ENCODE measurements around the gene RBM20. TPM values are rescaled to one million over a fixed set of nuclear protein-coding genes. Genes with fewer than 3 reads are reported as not detected.

The RBM20 gene
- polyA plus RNA-seq, 4 donors, result under 0.01 to 0.52 (median 0.36) TPM; not detected in 1

- no peak for FAIRE-seq
- Histone ChIP-seq H3K4me1 (ENCODE audit: control insufficient read depth in 3 of 3, insufficient read depth in 2 of 3, low read depth in 1 of 3, low read length in 2 of 3) (no peaks in the 10 kb centered on the region), H3K27ac (ENCODE audit: low read depth in 1 of 3, low read length in 2 of 3) (no peak overlapping the region), H3K36me3 (ENCODE audit: control insufficient read depth in 3 of 3, insufficient read depth in 2 of 3, low read depth in 1 of 3, low read length in 3 of 3) (no peaks in the 10 kb centered on the region), H3K27me3 (ENCODE audit: control insufficient read depth in 3 of 3, insufficient read depth in 3 of 3, low read length in 3 of 3) (no peaks in the 10 kb centered on the region), H3K4me3 (ENCODE audit: low read depth in 1 of 3, low read length in 3 of 3) (no peak overlapping the region), H3K9me3 (ENCODE audit: control insufficient read depth in 2 of 2, insufficient read depth in 1 of 2, low read depth in 1 of 2, low read length in 1 of 2) (no peaks in the 10 kb centered on the region)
- 75 to 76% (median 75%) methylated on average over 2 of the region's 2 CpGs for WGBS, 3 donors
- no peak for DNase-seq
These were observed 51.4 kb downstream of the RBM20 start for GRCh38 chr10:110695539-110695886.

- WGBS, 3 donors, result 80 to 83% (median 82%) methylated on average over 4 of the region's 4 CpGs
- no peak for FAIRE-seq
- H3K27ac ChIP-seq (ENCODE audit: low read depth in 1 of 3, low read length in 2 of 3), result no peak overlapping the region
These were observed 52.3 kb downstream of the RBM20 start for GRCh38 chr10:110696436-110696835.

GRCh38 chr10:110698340-110698739, 54.2 kb downstream of the RBM20 start:
- WGBS, 3 donors, result 63 to 74% (median 72%) methylated on average over 5 of the region's 5 CpGs
- FAIRE-seq, result no peak
- Histone ChIP-seq H3K4me1 (ENCODE audit: control insufficient read depth in 3 of 3, insufficient read depth in 2 of 3, low read depth in 1 of 3, low read length in 2 of 3) (no peaks in the 10 kb centered on the region), H3K27me3 (ENCODE audit: control insufficient read depth in 3 of 3, insufficient read depth in 3 of 3, low read length in 3 of 3) (no peaks in the 10 kb centered on the region), H3K9me3 (ENCODE audit: control insufficient read depth in 2 of 2, insufficient read depth in 1 of 2, low read depth in 1 of 2, low read length in 1 of 2) (no peaks in the 10 kb centered on the region), H3K27ac (ENCODE audit: low read depth in 1 of 3, low read length in 2 of 3) (no peak overlapping the region), H3K36me3 (ENCODE audit: control insufficient read depth in 3 of 3, insufficient read depth in 2 of 3, low read depth in 1 of 3, low read length in 3 of 3) (no peaks in the 10 kb centered on the region), H3K4me3 (ENCODE audit: low read depth in 1 of 3, low read length in 3 of 3) (no peak overlapping the region)
- no peak for DNase-seq

More at GRCh38 chr10:110696436-110696835, 52.3 kb downstream of the RBM20 start:
- H3K27me3 ChIP-seq (ENCODE audit: control insufficient read depth in 3 of 3, insufficient read depth in 3 of 3, low read length in 3 of 3), result no peaks in the 10 kb centered on the region
- H3K4me3 ChIP-seq (ENCODE audit: low read depth in 1 of 3, low read length in 3 of 3), result no peak overlapping the region
- no peaks in the 10 kb centered on the region for H3K9me3 ChIP-seq (ENCODE audit: control insufficient read depth in 2 of 2, insufficient read depth in 1 of 2, low read depth in 1 of 2, low read length in 1 of 2)
- no peaks in the 10 kb centered on the region for H3K36me3 ChIP-seq (ENCODE audit: control insufficient read depth in 3 of 3, insufficient read depth in 2 of 3, low read depth in 1 of 3, low read length in 3 of 3)
- no peaks in the 10 kb centered on the region for H3K4me1 ChIP-seq (ENCODE audit: control insufficient read depth in 3 of 3, insufficient read depth in 2 of 3, low read depth in 1 of 3, low read length in 2 of 3)
- DNase-seq, result no peak

GRCh38 chr10:110698782-110699201, 54.7 kb downstream of the RBM20 start:
- Histone ChIP-seq H3K9me3 (ENCODE audit: control insufficient read depth in 2 of 2, insufficient read depth in 1 of 2, low read depth in 1 of 2, low read length in 1 of 2) (no peaks in the 10 kb centered on the region), H3K27ac (ENCODE audit: low read depth in 1 of 3, low read length in 2 of 3) (no peak overlapping the region), H3K4me1 (ENCODE audit: control insufficient read depth in 3 of 3, insufficient read depth in 2 of 3, low read depth in 1 of 3, low read length in 2 of 3) (no peaks in the 10 kb centered on the region), H3K36me3 (ENCODE audit: control insufficient read depth in 3 of 3, insufficient read depth in 2 of 3, low read depth in 1 of 3, low read length in 3 of 3) (no peaks in the 10 kb centered on the region), H3K27me3 (ENCODE audit: control insufficient read depth in 3 of 3, insufficient read depth in 3 of 3, low read length in 3 of 3) (no peaks in the 10 kb centered on the region), H3K4me3 (ENCODE audit: low read depth in 1 of 3, low read length in 3 of 3) (no peak overlapping the region)
- FAIRE-seq (no peak), DNase-seq (no peak)
- 84 to 94% (median 89%) methylated on average over 6 of the region's 6 CpGs for WGBS, 3 donors

GRCh38 chr10:110699859-110700468, 55.8 kb downstream of the RBM20 start:
- no peak for DNase-seq
- Histone ChIP-seq H3K36me3 (ENCODE audit: control insufficient read depth in 3 of 3, insufficient read depth in 2 of 3, low read depth in 1 of 3, low read length in 3 of 3) (no peaks in the 10 kb centered on the region), H3K4me1 (ENCODE audit: control insufficient read depth in 3 of 3, insufficient read depth in 2 of 3, low read depth in 1 of 3, low read length in 2 of 3) (no peaks in the 10 kb centered on the region), H3K27me3 (ENCODE audit: control insufficient read depth in 3 of 3, insufficient read depth in 3 of 3, low read length in 3 of 3) (no peaks in the 10 kb centered on the region), H3K4me3 (ENCODE audit: low read depth in 1 of 3, low read length in 3 of 3) (no peak overlapping the region), H3K27ac (ENCODE audit: low read depth in 1 of 3, low read length in 2 of 3) (no peak overlapping the region), H3K9me3 (ENCODE audit: control insufficient read depth in 2 of 2, insufficient read depth in 1 of 2, low read depth in 1 of 2, low read length in 1 of 2) (no peaks in the 10 kb centered on the region)
- WGBS, 3 donors, result 80 to 86% (median 81%) methylated on average over 10 of the region's 10 CpGs
- FAIRE-seq, result no peak

GRCh38 chr10:110700947-110701616, 56.9 kb downstream of the RBM20 start:
- 73 to 81% (median 78%) methylated on average over 10 of the region's 10 CpGs for WGBS, 3 donors
- H3K4me1 ChIP-seq (ENCODE audit: control insufficient read depth in 3 of 3, insufficient read depth in 2 of 3, low read depth in 1 of 3, low read length in 2 of 3), result no peaks in the 10 kb centered on the region
- no peak for DNase-seq
- H3K9me3 ChIP-seq (ENCODE audit: control insufficient read depth in 2 of 2, insufficient read depth in 1 of 2, low read depth in 1 of 2, low read length in 1 of 2), result no peaks in the 10 kb centered on the region
- no peak overlapping the region for H3K27ac ChIP-seq (ENCODE audit: low read depth in 1 of 3, low read length in 2 of 3)
- no peaks in the 10 kb centered on the region for H3K27me3 ChIP-seq (ENCODE audit: control insufficient read depth in 3 of 3, insufficient read depth in 3 of 3, low read length in 3 of 3)
- H3K36me3 ChIP-seq (ENCODE audit: control insufficient read depth in 3 of 3, insufficient read depth in 2 of 3, low read depth in 1 of 3, low read length in 3 of 3), result no peaks in the 10 kb centered on the region
- no peak for FAIRE-seq
- no peak overlapping the region for H3K4me3 ChIP-seq (ENCODE audit: low read depth in 1 of 3, low read length in 3 of 3)

GRCh38 chr10:110701617-110701971, 57.5 kb downstream of the RBM20 start:
- no peak for FAIRE-seq
- 70 to 81% (median 78%) methylated on average over 3 of the region's 3 CpGs for WGBS, 3 donors

GRCh38 chr10:110704070-110704469, 59.9 kb downstream of the RBM20 start:
- H3K4me3 ChIP-seq (ENCODE audit: low read depth in 1 of 3, low read length in 3 of 3), result no peak overlapping the region
- no peaks in the 10 kb centered on the region for H3K27me3 ChIP-seq (ENCODE audit: control insufficient read depth in 3 of 3, insufficient read depth in 3 of 3, low read length in 3 of 3)
- DNase-seq, result no peak
- no peaks in the 10 kb centered on the region for H3K36me3 ChIP-seq (ENCODE audit: control insufficient read depth in 3 of 3, insufficient read depth in 2 of 3, low read depth in 1 of 3, low read length in 3 of 3)
- H3K27ac ChIP-seq (ENCODE audit: low read depth in 1 of 3, low read length in 2 of 3), result no peak overlapping the region
- no peaks in the 10 kb centered on the region for H3K9me3 ChIP-seq (ENCODE audit: control insufficient read depth in 2 of 2, insufficient read depth in 1 of 2, low read depth in 1 of 2, low read length in 1 of 2)
- H3K4me1 ChIP-seq (ENCODE audit: control insufficient read depth in 3 of 3, insufficient read depth in 2 of 3, low read depth in 1 of 3, low read length in 2 of 3), result no peaks in the 10 kb centered on the region
- no peak for FAIRE-seq

More at GRCh38 chr10:110701617-110701971, 57.5 kb downstream of the RBM20 start:
- H3K27me3 ChIP-seq (ENCODE audit: control insufficient read depth in 3 of 3, insufficient read depth in 3 of 3, low read length in 3 of 3), result no peaks in the 10 kb centered on the region
- H3K4me3 ChIP-seq (ENCODE audit: low read depth in 1 of 3, low read length in 3 of 3), result no peak overlapping the region
- no peaks in the 10 kb centered on the region for H3K9me3 ChIP-seq (ENCODE audit: control insufficient read depth in 2 of 2, insufficient read depth in 1 of 2, low read depth in 1 of 2, low read length in 1 of 2)
- H3K36me3 ChIP-seq (ENCODE audit: control insufficient read depth in 3 of 3, insufficient read depth in 2 of 3, low read depth in 1 of 3, low read length in 3 of 3), result no peaks in the 10 kb centered on the region
- no peak for DNase-seq
- no peaks in the 10 kb centered on the region for H3K4me1 ChIP-seq (ENCODE audit: control insufficient read depth in 3 of 3, insufficient read depth in 2 of 3, low read depth in 1 of 3, low read length in 2 of 3)
- no peak overlapping the region for H3K27ac ChIP-seq (ENCODE audit: low read depth in 1 of 3, low read length in 2 of 3)
